WTC11 (cell line): Measurements from ENCODE around the gene CREB3L1. TPM values are rescaled to one million over a fixed set of nuclear protein-coding genes. Genes with fewer than 3 reads are reported as not detected.

Source experiments
- ATAC-seq: fragments of 200-7000 bp; cut with Tn5 transposase; 2 replicates; pipeline ENCODE4 v1.10.0; 2021; ENCODE audit warnings: mild to moderate bottlenecking, moderate library complexity
- Bru-seq: library from RNA; stranded (reverse); fragments of 400-500 nt; gene quantifications from one replicate; lab custom pipeline; 2021; lab: Mats Ljungman, UMichigan
- CTCF ChIA-PET: fragments of 300-600 bp; sonication (Branson Sonifier 250); formaldehyde crosslinking; loops from one replicate; lab custom pipeline; 2021; ENCODE audit warnings: antibody characterized with exemption; lab: Charles Lee
- POLR2A ChIA-PET: fragments of 350-600 bp; sonication (Branson Sonifier 250); formaldehyde crosslinking; loops from one replicate; lab custom pipeline; 2021; ENCODE audit warnings: antibody characterized with exemption; lab: Charles Lee
- DNase-seq: peaks from one replicate; pipeline ENCODE4 v3.0.0; 2021; ENCODE audit warnings: low spot score
- H3K27ac Mint-ChIP-seq: 2 replicates; pipeline ENCODE4 v1.8.0; 2021; ENCODE audit warnings: mixed read lengths
- H3K27me3 Mint-ChIP-seq: 2 replicates; pipeline ENCODE4 v1.8.0; 2021; ENCODE audit warnings: low read depth, mild to moderate bottlenecking, moderate library complexity, mixed read lengths
- H3K36me3 Mint-ChIP-seq: 2 replicates; pipeline ENCODE4 v1.8.0; 2021; ENCODE audit warnings: mixed read lengths
- H3K4me1 Mint-ChIP-seq: 2 replicates; pipeline ENCODE4 v1.8.0; 2022; ENCODE audit warnings: mixed read lengths
- H3K4me3 Mint-ChIP-seq: 2 replicates; pipeline ENCODE4 v1.8.0; 2021; ENCODE audit warnings: mild to moderate bottlenecking, moderate library complexity, mixed read lengths
- H3K9me3 Mint-ChIP-seq: 2 replicates; pipeline ENCODE4 v1.8.0; 2021; ENCODE audit warnings: mixed read lengths
- ATF1 ChIP-seq: sonication (generic); formaldehyde crosslinking; IDR thresholded peaks from 2 replicates; pipeline ENCODE4 v1.8.1; 2023; ENCODE audit warnings: mild to moderate bottlenecking, moderate library complexity, missing genetic modification reagents
- CBFB ChIP-seq: sonication (generic); formaldehyde crosslinking; IDR thresholded peaks from 2 replicates; pipeline ENCODE4 v1.8.1; 2022; ENCODE audit warnings: mild to moderate bottlenecking, low read depth, missing genetic modification reagents
- CDX4 ChIP-seq: fragments of 250-450 bp; sonication (Bioruptor Pico); IDR thresholded peaks from 2 replicates; pipeline ENCODE4 v1.9.0; 2021; ENCODE audit warnings: moderate library complexity, mild to moderate bottlenecking, inconsistent platforms, borderline replicate concordance
- ELF4 ChIP-seq: sonication (generic); formaldehyde crosslinking; IDR thresholded peaks from 2 replicates; pipeline ENCODE4 v1.8.1; 2022; ENCODE audit warnings: low read depth, mild to moderate bottlenecking, moderate library complexity, missing genetic modification reagents
- FOXP4 ChIP-seq: sonication (generic); formaldehyde crosslinking; IDR thresholded peaks from 2 replicates; pipeline ENCODE4 v1.8.0; 2022; ENCODE audit warnings: mild to moderate bottlenecking, missing genetic modification reagents
- GRHL2 ChIP-seq: fragments of 250-450 bp; sonication (Bioruptor Pico); IDR thresholded peaks from 2 replicates; pipeline ENCODE4 v1.8.0; 2022; ENCODE audit warnings: mild to moderate bottlenecking, moderate library complexity; ENCODE audit not compliant: insufficient replicate concordance, severe bottlenecking
- IRF1 ChIP-seq: sonication (generic); formaldehyde crosslinking; IDR thresholded peaks from 2 replicates; pipeline ENCODE4 v1.8.0; 2023; ENCODE audit warnings: missing genetic modification reagents
- JUN ChIP-seq: sonication (generic); formaldehyde crosslinking; IDR thresholded peaks from 2 replicates; pipeline ENCODE4 v1.8.0; 2023; ENCODE audit warnings: mild to moderate bottlenecking, missing genetic modification reagents
- MAX ChIP-seq: sonication (generic); formaldehyde crosslinking; IDR thresholded peaks from 2 replicates; pipeline ENCODE4 v1.8.0; 2022; ENCODE audit warnings: mild to moderate bottlenecking, missing genetic modification reagents
- MYBL2 ChIP-seq: sonication (generic); formaldehyde crosslinking; IDR thresholded peaks from 2 replicates; pipeline ENCODE4 v1.8.1; 2023; ENCODE audit warnings: mild to moderate bottlenecking, moderate library complexity, missing genetic modification reagents
- NFATC4 ChIP-seq: fragments of 250-450 bp; sonication (Bioruptor Pico); IDR thresholded peaks from 2 replicates; pipeline ENCODE4 v1.9.0; 2021; ENCODE audit warnings: mild to moderate bottlenecking
- NFYB ChIP-seq: sonication (generic); formaldehyde crosslinking; conservative IDR thresholded peaks from 2 replicates; pipeline ENCODE4 v1.8.0; 2022; ENCODE audit warnings: low read depth, missing genetic modification reagents
- NR2C2 ChIP-seq: sonication (generic); formaldehyde crosslinking; IDR thresholded peaks from 2 replicates; pipeline ENCODE4 v1.8.0; 2022; ENCODE audit warnings: mild to moderate bottlenecking, missing genetic modification reagents
- SP1 ChIP-seq: sonication (generic); formaldehyde crosslinking; conservative IDR thresholded peaks from 2 replicates; pipeline ENCODE4 v1.8.1; 2022; ENCODE audit warnings: missing genetic modification reagents
- ZNF219 ChIP-seq: sonication (generic); formaldehyde crosslinking; IDR thresholded peaks from 2 replicates; pipeline ENCODE4 v1.8.0; 2023; ENCODE audit warnings: missing genetic modification reagents, mild to moderate bottlenecking, borderline replicate concordance
- ZNF232 ChIP-seq: sonication (generic); formaldehyde crosslinking; IDR thresholded peaks from 2 replicates; pipeline ENCODE4 v1.8.0; 2022; ENCODE audit warnings: mild to moderate bottlenecking, missing genetic modification reagents
- ZNF263 ChIP-seq: sonication (generic); formaldehyde crosslinking; IDR thresholded peaks from 2 replicates; pipeline ENCODE4 v1.8.1; 2022; ENCODE audit warnings: low read depth, mild to moderate bottlenecking, moderate library complexity, missing genetic modification reagents
- ZNF416 ChIP-seq: fragments of 250-450 bp; sonication (Bioruptor Pico); IDR thresholded peaks from 2 replicates; pipeline ENCODE4 v1.9.0; 2021; ENCODE audit warnings: mild to moderate bottlenecking, inconsistent platforms
- ZNF423 ChIP-seq: fragments of 250-450 bp; sonication (Bioruptor Pico); IDR thresholded peaks from 2 replicates; pipeline ENCODE4 v2.1.2; 2022; ENCODE audit warnings: mild to moderate bottlenecking, moderate library complexity
- ZNF512 ChIP-seq: sonication (generic); formaldehyde crosslinking; IDR thresholded peaks from 2 replicates; pipeline ENCODE4 v1.8.1; 2022; ENCODE audit warnings: missing genetic modification reagents, borderline replicate concordance
- ZNF532 ChIP-seq: fragments of 250-450 bp; sonication (Bioruptor Pico); IDR thresholded peaks from 2 replicates; pipeline ENCODE4 v1.9.0; 2021; ENCODE audit warnings: mild to moderate bottlenecking, borderline replicate concordance
- ZNF671 ChIP-seq: fragments of 250-450 bp; sonication (Bioruptor Pico); IDR thresholded peaks from 2 replicates; pipeline ENCODE4 v1.8.0; 2021; ENCODE audit warnings: mild to moderate bottlenecking
- long read RNA-seq, 3 experiments: library from RNA in 1 of 3; library from capped mRNA in 1 of 3; library from polyadenylated mRNA in 1 of 3; unstranded in 2 of 3; stranded (forward) in 1 of 3; transcript quantifications; one replicate each; pipeline ENCODE4 v2.0.0, GENCODE V29; 2021
- total RNA-seq: library from RNA; stranded (reverse); gene quantifications from 3 replicates; pipeline ENCODE4 v1.2.3, GENCODE V29; 2021

CREB3L1 gene
- total RNA-seq (10.9 to 12.6 TPM (median 11.4 TPM) in 3 replicates), Bru-seq, nascent RNA (percentile 46 among the genes with signal in this experiment)
- long read RNA-seq, experiment 1, transcript CREB3L1-206 (12 exons, 2,687 nt), result major isoform, 29 of 49 reads
- long read RNA-seq, experiment 1, partial matches to known transcripts, result 3 of 49 reads
- long read RNA-seq, experiment 1, other reads (novel, unspliced or antisense), result 17 of 49 reads
- long read RNA-seq, experiment 2, transcript CREB3L1-206 (12 exons, 2,687 nt), result major isoform, 19 of 28 reads
- long read RNA-seq, experiment 2, partial matches to known transcripts, result 6 of 28 reads
- long read RNA-seq, experiment 2, other reads (novel, unspliced or antisense), result 3 of 28 reads
- long read RNA-seq, experiment 3, partial matches to known transcripts, result 1 of 6 reads
- long read RNA-seq, experiment 3, other reads (novel, unspliced or antisense), result 5 of 6 reads

- no peaks in the 10 kb centered on the region for H3K9me3 Mint-ChIP-seq
- no peaks in the 10 kb centered on the region for H3K36me3 Mint-ChIP-seq
- peak within 1 kb of the TSS; percentile 79 for H3K4me3 Mint-ChIP-seq
- CTCF ChIA-PET, result interaction anchor here (0.6 to 5.8 kb wide), 26 partner anchors 8 to 115 kb away, joined by 3 to 132 read pairs (median 4); partner anchors contain the start of gene CHRM4
- TF ChIP-seq MAX (CRISPR knock-in tag) (0 out of 2 replicates have a peak, but pooled peaks have one; percentile 32), ATF1 (no peak), ELF4 (CRISPR knock-in tag) (no peak), ZNF532 (no peak), ZNF671 (CRISPR knock-in tag) (no peak), CDX4 (no peak), ZNF219 (no peak), ZNF416 (no peak), ZNF232 (no peak), GRHL2 (CRISPR knock-in tag) (no peak), JUN (CRISPR knock-in tag) (no peak), IRF1 (CRISPR knock-in tag) (no peak), SP1 (CRISPR knock-in tag) (no peak), MYBL2 (CRISPR knock-in tag) (no peak), NFATC4 (CRISPR knock-in tag) (no peak), FOXP4 (CRISPR knock-in tag) (0 out of 2 replicates have a peak, but pooled peaks have one; percentile 53), ZNF263 (CRISPR knock-in tag) (no peak), NFYB (no peak), NR2C2 (CRISPR knock-in tag) (no peak), ZNF423 (CRISPR knock-in tag) (peak; percentile 29; the same call in 1 of the 2 replicates), ZNF512 (CRISPR knock-in tag) (no peak), CBFB (CRISPR knock-in tag) (no peak)
- DNase-seq (peak; percentile 65), ATAC-seq (peak; percentile 25)
- no peak within 1 kb of the TSS for H3K27ac Mint-ChIP-seq
- peaks cover 10% of the 10 kb centered on the region for H3K27me3 Mint-ChIP-seq
- H3K4me1 Mint-ChIP-seq, result peaks cover 42% of the 10 kb centered on the region
- POLR2A ChIA-PET, result interaction anchor here (0.7 to 4.2 kb wide), 7 partner anchors 9 to 61 kb away, joined by 3 to 67 read pairs (median 3); no protein-coding TSS in a partner anchor
These were observed at the start of gene CREB3L1 for GRCh38 chr11:46277622-46278386. TSS of gene CREB3L1 (plus strand) at chr11:46277662. CDS start at chr11:46278112, 450 bp downstream.
